A549 (cell line): ENCODE measurements around the gene MAP3K7CL. TPM values are rescaled to one million over a fixed set of nuclear protein-coding genes. Genes with fewer than 3 reads are reported as not detected.

Source experiments
- ATAC-seq, 2 experiments: fragments of 200-7000 bp in 1 of 2; fragments of >200 bp in 1 of 2; cut with Nextera tagmentation in 1 of 2; cut with Tn5 transposase in 1 of 2; 3 replicates each; pipeline versions ENCODE4 v1.8.0 to v1.9.1; 2018 to 2020; ENCODE audit warnings: mild to moderate bottlenecking in 1 of 2, moderate library complexity in 1 of 2
- CTCF ChIA-PET: fragments of 300-600 bp; sonication (Branson Sonifier 250); formaldehyde crosslinking; extraction: SDS; loops from one replicate; lab custom pipeline; 2021; ENCODE audit warnings: antibody characterized with exemption, inconsistent platforms; lab: Yijun Ruan, JAX
- POLR2A ChIA-PET: fragments of 350-600 bp; formaldehyde crosslinking; extraction: SDS; loops from one replicate; lab custom pipeline; 2021; ENCODE audit warnings: antibody characterized with exemption, inconsistent platforms; lab: Yijun Ruan, JAX
- DNase-seq, 2 experiments: peaks; one replicate each; pipeline versions ENCODE4 v3.0.0 to v3.0.0-alpha.2; 2011 to 2016; ENCODE audit warnings: low read depth in 1 of 2, low spot score in 1 of 2
- FAIRE-seq: peaks from 2 replicates; lab custom pipeline; 2011; peaks lifted over from hg19 to GRCh38; lab: Jason Lieb, UNC
- H3K27ac ChIP-seq, 2 experiments: fragments of >200 bp; sonication (Bioruptor Twin); formaldehyde crosslinking; 3 replicates each; pipeline ENCODE4 v1.5.1; 2016 to 2017
- H3K4me1 ChIP-seq: fragments of >200 bp; sonication (Bioruptor Twin); formaldehyde crosslinking; 3 replicates; pipeline ENCODE4 v1.6.1; 2016
- H3K4me2 ChIP-seq: fragments of >200 bp; sonication (Bioruptor Twin); formaldehyde crosslinking; 3 replicates; pipeline ENCODE4 v1.6.1; 2016
- H3K4me3 ChIP-seq: fragments of >200 bp; sonication (Bioruptor Twin); formaldehyde crosslinking; 3 replicates; pipeline ENCODE4 v1.5.1; 2016
- H3K9me3 ChIP-seq: fragments of >200 bp; sonication (Bioruptor Twin); formaldehyde crosslinking; 3 replicates; pipeline ENCODE4 v1.6.1; 2016
- BHLHE40 ChIP-seq: IDR thresholded peaks from 2 replicates; pipeline ENCODE4 v1.6.1; 2012; ENCODE audit warnings: low read depth, low read length, inconsistent platforms
- CBX2 ChIP-seq: fragments of 200-600 bp; sonication (generic); IDR thresholded peaks from 2 replicates; pipeline ENCODE4 v1.6.1; 2016; ENCODE audit warnings: low read depth, mild to moderate bottlenecking, borderline replicate concordance
- CBX8 ChIP-seq: fragments of 200-600 bp; sonication (generic); IDR thresholded peaks from 2 replicates; pipeline ENCODE4 v1.6.1; 2016
- CEBPB ChIP-seq, 2 experiments: fragments of >200 bp in 1 of 2; sonication (Bioruptor Twin) in 1 of 2; formaldehyde crosslinking in 1 of 2; IDR thresholded peaks; 2 replicates each; pipeline ENCODE4 v1.6.1; 2012 to 2016
- E2F6 ChIP-seq: IDR thresholded peaks from 2 replicates; pipeline ENCODE4 v1.6.1; 2012; ENCODE audit warnings: low read depth, borderline replicate concordance
- EHF ChIP-seq: fragments of 250-450 bp; sonication (Bioruptor Pico); IDR thresholded peaks from 2 replicates; pipeline ENCODE4 v1.5.0; 2020; ENCODE audit warnings: mild to moderate bottlenecking
- ELK1 ChIP-seq: fragments of 150-350 bp; IDR thresholded peaks from 2 replicates; pipeline ENCODE4 v1.6.1; 2014; ENCODE audit warnings: low read depth, mild to moderate bottlenecking, low read length
- FOSB ChIP-seq: fragments of 250-450 bp; sonication (Bioruptor Pico); IDR thresholded peaks from 2 replicates; pipeline ENCODE4 v1.5.0; 2020; ENCODE audit warnings: mild to moderate bottlenecking, moderate library complexity
- GATA3 ChIP-seq: IDR thresholded peaks from 2 replicates; pipeline ENCODE4 v1.6.1; 2012; ENCODE audit warnings: borderline replicate concordance
- HES2 ChIP-seq: fragments of >200 bp; sonication (Bioruptor Twin); formaldehyde crosslinking; IDR thresholded peaks from 2 replicates; pipeline ENCODE4 v1.6.1; 2016
- JUNB ChIP-seq: fragments of >200 bp; sonication (Bioruptor Twin); formaldehyde crosslinking; IDR thresholded peaks from 2 replicates; pipeline ENCODE4 v1.6.1; 2016
- MAZ ChIP-seq: fragments of 150-350 bp; IDR thresholded peaks from 2 replicates; pipeline ENCODE4 v1.6.1; 2014; ENCODE audit warnings: antibody characterized with exemption, low read depth, low read length, borderline replicate concordance
- NR3C1 ChIP-seq: fragments of >200 bp; sonication (Bioruptor Twin); formaldehyde crosslinking; IDR thresholded peaks from 3 replicates; pipeline ENCODE4 v1.6.1; 2017
- PBX3 ChIP-seq: IDR thresholded peaks from 2 replicates; pipeline ENCODE4 v1.6.1; 2012
- PHF8 ChIP-seq: fragments of 200-600 bp; sonication (generic); IDR thresholded peaks from 2 replicates; pipeline ENCODE4 v1.6.1; 2016; ENCODE audit warnings: low read depth, mild to moderate bottlenecking, antibody characterized with exemption, moderate library complexity, borderline replicate concordance
- POLR2A ChIP-seq: IDR thresholded peaks from 2 replicates; pipeline ENCODE4 v1.6.1; 2012; ENCODE audit warnings: mild to moderate bottlenecking, low read length
- POLR2AphosphoS2 ChIP-seq: conservative IDR thresholded peaks from 2 replicates; pipeline ENCODE4 v1.6.1; 2012; ENCODE audit warnings: low read length, improper control_type of control experiment, inconsistent platforms
- RCOR1 ChIP-seq: fragments of 150-350 bp; IDR thresholded peaks from 2 replicates; pipeline ENCODE4 v1.6.1; 2014; ENCODE audit warnings: antibody characterized with exemption, low read length, low read depth
- USF2 ChIP-seq: fragments of 450-650 bp; IDR thresholded peaks from 2 replicates; pipeline ENCODE4 v1.6.1; 2014; ENCODE audit warnings: antibody characterized with exemption
- ZC3H11A ChIP-seq: fragments of 450-650 bp; IDR thresholded peaks from 2 replicates; pipeline ENCODE4 v1.6.1; 2014; ENCODE audit warnings: antibody characterized with exemption, mild to moderate bottlenecking
- ZFP36 ChIP-seq: fragments of 450-650 bp; IDR thresholded peaks from 2 replicates; pipeline ENCODE4 v1.6.1; 2014; ENCODE audit warnings: borderline replicate concordance; ENCODE audit not compliant: partially characterized antibody
- ZNF302 ChIP-seq: fragments of 250-450 bp; sonication (Bioruptor Pico); IDR thresholded peaks from 2 replicates; pipeline ENCODE4 v1.9.0; 2021; ENCODE audit warnings: inconsistent platforms, mild to moderate bottlenecking, moderate library complexity
- WGBS: methylation state at CpG from one replicate; pipeline ENCODE4 v1.1.6; 2017; ENCODE audit errors: missing lambda C conversion rate; 5-methylcytosine and 5-hydroxymethylcytosine counted together
- polyA plus RNA-seq, 4 experiments: library from polyadenylated mRNA; depleted of rRNA in 3 of 4; stranded (reverse); fragments of >200 nt; fragmentation: RNase III in 1 of 4; extraction: RNeasy Plus Mini Kit Qiagen cat#74134 plus additional on column Dnase treatment in 1 of 4; gene quantifications; 2 replicates in 3 of 4; 3 replicates in 1 of 4; pipeline ENCODE4 v1.2.3, GENCODE V29; 2011 to 2017

Gene MAP3K7CL
- polyA plus RNA-seq, 2 of the 4 experiments (the other 2 are of a cell fraction) = 2.9 to 5.7 TPM

DNA sequence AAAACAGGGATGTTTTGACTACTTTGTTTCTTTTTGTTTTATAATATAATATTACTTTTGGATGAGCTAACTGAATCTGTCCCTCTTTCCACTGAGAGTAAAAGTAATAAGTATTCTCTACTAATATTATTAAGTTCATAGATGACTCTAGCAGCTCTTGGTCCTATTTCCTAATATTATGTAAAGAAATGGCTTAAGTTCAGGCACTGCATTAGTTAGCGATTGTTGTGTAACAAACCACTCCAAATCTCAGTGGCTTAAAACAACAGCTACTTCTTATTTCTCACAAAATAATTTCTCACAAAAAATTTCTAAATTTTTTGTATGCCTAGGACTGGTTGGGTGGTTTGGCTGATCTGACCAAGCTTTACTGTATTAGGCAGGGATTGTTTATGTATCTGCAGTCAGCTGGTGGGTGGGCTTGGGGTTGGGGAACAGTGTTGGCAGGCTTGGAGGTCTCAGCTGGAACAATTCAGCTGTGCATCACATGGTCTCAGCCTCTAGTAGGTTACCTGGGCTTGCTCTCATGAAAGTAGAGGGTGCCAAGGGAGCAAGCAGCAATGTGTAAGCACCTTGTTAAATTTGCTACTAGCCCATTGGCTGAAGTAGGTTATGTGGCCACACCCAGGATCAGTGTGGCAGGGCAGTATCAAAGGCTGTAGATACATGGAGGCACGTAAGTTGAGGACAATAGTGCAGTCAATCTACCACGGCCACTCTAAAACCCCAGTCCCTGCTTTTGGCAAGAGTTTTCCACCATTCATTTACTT is 48.2 kb upstream of the MAP3K7CL start (continued):
- TF ChIP-seq PBX3 = no peak
- TF ChIP-seq ZC3H11A = no peak
- TF ChIP-seq MAZ = no peak
- TF ChIP-seq ZFP36 = no peak
- TF ChIP-seq FOSB (CRISPR knock-in tag) = no peak
- no peak for TF ChIP-seq E2F6
- no peak for TF ChIP-seq CBX2
- no peak for TF ChIP-seq ZNF302 (CRISPR knock-in tag)

GRCh38 chr21:29083306-29083705 is 47.1 kb upstream of the MAP3K7CL start:
- H3K4me3 ChIP-seq = no peak overlapping the region
- H3K27ac ChIP-seq = no peak overlapping the region
- ChIA-PET CTCF (interaction anchor here (1.4 kb wide), 1 partner anchor 265 kb away, joined by 4 read pairs; no protein-coding TSS in a partner anchor), POLR2A (no interaction called here)
- 79% methylated on average over 3 of the region's 3 CpGs for WGBS
- DNase-seq (no peak), FAIRE-seq (no peak), ATAC-seq (no peak)
- no peaks in the 10 kb centered on the region for H3K9me3 ChIP-seq
- TF ChIP-seq NR3C1 (no peak), MAZ (no peak), ELK1 (no peak), USF2 (no peak)
- no peak overlapping the region for H3K4me2 ChIP-seq
- H3K4me1 ChIP-seq = no peaks in the 10 kb centered on the region

GRCh38 chr21:29084372-29084771 is 46.1 kb upstream of the MAP3K7CL start:
- DNase-seq (no peak), ATAC-seq (no peak), FAIRE-seq (no peak)
- ChIA-PET POLR2A (no interaction called here), CTCF (no interaction called here)
- Histone ChIP-seq H3K27ac (no peak overlapping the region), H3K9me3 (no peaks in the 10 kb centered on the region), H3K4me2 (no peak overlapping the region), H3K4me1 (no peaks in the 10 kb centered on the region), H3K4me3 (no peak overlapping the region)
- WGBS = 64% methylated on average over 2 of the region's 2 CpGs
- TF ChIP-seq EHF (CRISPR knock-in tag) (no peak), JUNB (no peak), PHF8 (no peak), CBX8 (no peak), BHLHE40 (no peak), POLR2A (no peak), GATA3 (no peak), ZFP36 (no peak), CEBPB (IDR thresholded peaks at IDR 0.05) (no peak), HES2 (no peak), POLR2AphosphoS2 (no peak), RCOR1 (no peak)
